Measurements from ENCODE around the gene NT5DC1.

NT5DC1 gene

GRCh38 chr6:116248577-116248976 lies 147.9 kb downstream of the NT5DC1 start:
- no peak for DNase-seq

GRCh38 chr6:116251568-116252384 lies 151.1 kb downstream of the NT5DC1 start:
- DNase-seq = no peak

- DNase-seq = no peak
Measured at GRCh38 chr6:116253188-116253504, 152.5 kb downstream of the NT5DC1 start.

GRCh38 chr6:116253505-116254296 lies 153.0 kb downstream of the NT5DC1 start, which contains the start of gene TSPYL4:
TSPYL4 (minus strand) TSS chr6:116254075; CDS start chr6:116254008, 67 bp downstream.
- DNase-seq = peak; percentile 87

- no peak for DNase-seq
Measured at GRCh38 chr6:116254297-116255056, 153.8 kb downstream of the NT5DC1 start.

- no peak for DNase-seq
Measured at GRCh38 chr6:116255246-116255800, 154.7 kb downstream of the NT5DC1 start.

GRCh38 chr6:116256694-116257093 lies 156.0 kb downstream of the NT5DC1 start:
- DNase-seq = no peak

- DNase-seq = no peak
Measured at GRCh38 chr6:116258520-116258919, 157.9 kb downstream of the NT5DC1 start.

GRCh38 chr6:116263353-116263752 lies 162.7 kb downstream of the NT5DC1 start:
- DNase-seq = no peak

GRCh38 chr6:116265041-116265829 lies 164.6 kb downstream of the NT5DC1 start:
- no peak for DNase-seq

- DNase-seq = no peak
Measured at GRCh38 chr6:116266803-116267202, 166.2 kb downstream of the NT5DC1 start.

GRCh38 chr6:116267836-116268588 lies 167.4 kb downstream of the NT5DC1 start:
- no peak for DNase-seq

GRCh38 chr6:116268589-116269293 lies 168.1 kb downstream of the NT5DC1 start:
- peak; percentile 28 for DNase-seq

- no peak for DNase-seq
Measured at GRCh38 chr6:116271149-116271708, 170.6 kb downstream of the NT5DC1 start.

GRCh38 chr6:116277124-116277523 lies 176.5 kb downstream of the NT5DC1 start:
- no peak for DNase-seq

GRCh38 chr6:116278481-116278829 lies 177.8 kb downstream of the NT5DC1 start:
- no peak for DNase-seq

GRCh38 chr6:116278854-116279231 lies 178.2 kb downstream of the NT5DC1 start:
- no peak for DNase-seq

GRCh38 chr6:116279232-116280160 lies 178.8 kb downstream of the NT5DC1 start, which contains the start of gene TSPYL1:
TSPYL1 (minus strand) TSS chr6:116279930; CDS start chr6:116279830, 100 bp downstream.
- DNase-seq = peak; percentile 82
